Activated T-cell treated with anti-CD3 and anti-CD28 coated beads, Interleukin-2, amount 50 U/mL, for 72 hours (primary cell): ENCODE measurements around the gene ZNF81. TPM values are rescaled to one million over a fixed set of nuclear protein-coding genes. Genes with fewer than 3 reads are reported as not detected.
"Not testable (repeated sequence)": the region's sequence is repeated elsewhere in the genome, so short reads cannot be mapped to it uniquely, and the experiment has no call there.

Experiments used
- ATAC-seq, 2 donors: fragments of 150-1000 bp; cut with Tn5 transposase; replicated peaks in 1 of 2; 2 replicates each; pipeline ENCODE4 v1.10.0; 2021; ENCODE audit warnings: moderate library complexity in 2 of 2, mild to moderate bottlenecking in 1 of 2
- DNase-seq, 2 donors: peaks; one replicate each; pipeline ENCODE4 v3.0.0; 2021 to 2022; ENCODE audit warnings: mixed read lengths in 1 of 2
- H3K27ac Mint-ChIP-seq: one replicate; pipeline ENCODE4 v1.8.0; 2022; ENCODE audit warnings: mild to moderate bottlenecking, moderate library complexity, mixed read lengths
- H3K27me3 Mint-ChIP-seq: one replicate; pipeline ENCODE4 v1.8.0; 2022; ENCODE audit warnings: low read depth, mixed read lengths
- H3K36me3 Mint-ChIP-seq, 2 donors: one replicate each; pipeline ENCODE4 v1.8.0; 2022; ENCODE audit warnings: mixed read lengths in 2 of 2, mild to moderate bottlenecking in 1 of 2; ENCODE audit not compliant: insufficient read depth in 2 of 2
- H3K4me1 Mint-ChIP-seq: one replicate; pipeline ENCODE4 v1.8.0; 2022; ENCODE audit warnings: low read depth, mixed read lengths
- H3K4me3 Mint-ChIP-seq, 2 donors: one replicate each; pipeline ENCODE4 v1.8.0; 2022; ENCODE audit warnings: mild to moderate bottlenecking in 2 of 2, mixed read lengths in 2 of 2, moderate library complexity in 2 of 2
- H3K9me3 Mint-ChIP-seq, 2 donors: one replicate each; pipeline ENCODE4 v1.8.0; 2022; ENCODE audit warnings: mixed read lengths in 2 of 2
- total RNA-seq, 2 donors: library from RNA; stranded (reverse); gene quantifications; one replicate each; pipeline ENCODE4 v1.2.3, GENCODE V29; 2022

The ZNF81 gene
- total RNA-seq, 2 donors from 2014 or later = 9.3 to 10.3 TPM

GRCh38 chrX:47814851-47815250 is 21.9 kb upstream of the ZNF81 start:
- no peak overlapping the region for H3K4me3 Mint-ChIP-seq
- H3K27me3 Mint-ChIP-seq = peaks cover 28% of the 10 kb centered on the region
- no peak overlapping the region for H3K27ac Mint-ChIP-seq
- DNase-seq = no peak
- peaks cover 6% of the 10 kb centered on the region for H3K4me1 Mint-ChIP-seq
- H3K36me3 Mint-ChIP-seq = peaks cover 0 to 4% of the 10 kb centered on the region in 2 donors
- no peak for ATAC-seq
- H3K9me3 Mint-ChIP-seq = peaks cover 0 to 5% of the 10 kb centered on the region in 2 donors

- ATAC-seq = no peak
Observed at GRCh38 chrX:47815901-47816845, 20.5 kb upstream of the ZNF81 start.

DNA sequence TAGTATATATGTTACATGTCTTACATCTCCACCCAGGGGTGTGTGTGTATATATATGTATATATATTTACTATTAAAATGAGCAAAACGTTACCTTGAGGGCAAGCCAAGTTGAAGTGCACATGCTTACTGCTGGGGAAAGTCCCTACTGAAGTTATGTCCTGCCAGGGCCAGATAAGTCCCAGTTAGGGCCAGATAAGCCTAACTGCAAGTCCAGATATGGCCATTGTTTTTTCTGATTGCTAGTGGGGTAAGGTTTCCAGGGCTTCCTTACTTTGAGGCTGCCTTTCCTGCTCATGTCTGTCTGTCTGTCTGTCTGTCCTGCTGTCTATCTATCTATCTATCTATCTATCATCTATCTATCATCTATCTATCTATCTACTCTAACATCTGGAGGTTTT is 19.3 kb upstream of the ZNF81 start:
- Mint-ChIP-seq H3K9me3 (peaks cover 0 to 5% of the 10 kb centered on the region in 2 donors), H3K4me3 (no peak overlapping the region), H3K4me1 (peaks cover 6% of the 10 kb centered on the region)

More at GRCh38 chrX:47815901-47816845, 20.5 kb upstream of the ZNF81 start:
- peaks cover 28% of the 10 kb centered on the region for H3K27me3 Mint-ChIP-seq
- no peak overlapping the region for H3K27ac Mint-ChIP-seq
- H3K36me3 Mint-ChIP-seq = peaks cover 0 to 4% of the 10 kb centered on the region in 2 donors
- H3K4me1 Mint-ChIP-seq = peaks cover 6% of the 10 kb centered on the region
- no peak for DNase-seq
- H3K9me3 Mint-ChIP-seq = peaks cover 0 to 5% of the 10 kb centered on the region in 2 donors
- no peak overlapping the region for H3K4me3 Mint-ChIP-seq

DNA sequence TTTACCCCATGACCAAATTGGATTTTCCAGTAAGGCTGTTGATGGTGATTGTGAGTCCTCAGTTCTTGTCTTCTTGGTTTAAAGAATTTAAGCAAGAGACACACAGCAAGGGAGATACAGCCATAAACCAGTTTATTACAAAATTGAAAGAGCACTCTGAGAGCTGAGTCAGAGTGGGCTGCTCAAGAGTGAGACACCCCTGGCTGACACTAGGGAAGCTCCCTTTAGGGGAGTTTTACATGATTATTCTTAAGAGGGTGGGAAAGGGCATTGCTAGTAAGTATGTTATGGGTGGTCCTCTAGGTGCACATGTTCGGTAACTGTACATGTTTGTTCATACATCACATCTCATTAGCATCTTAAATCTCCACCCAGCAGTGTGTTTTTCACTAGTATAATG is 18.8 kb upstream of the ZNF81 start:
- Mint-ChIP-seq H3K36me3 (peaks cover 0 to 4% of the 10 kb centered on the region in 2 donors), H3K27me3 (peaks cover 23% of the 10 kb centered on the region), H3K4me1 (peaks cover 6% of the 10 kb centered on the region), H3K27ac (no peak overlapping the region), H3K4me3 (no peak overlapping the region), H3K9me3 (peaks cover 0 to 4% of the 10 kb centered on the region in 2 donors)
- peak in 1 of 2 donors; percentile 42 for ATAC-seq
- no peak for DNase-seq

More for the DNA sequence above, 19.3 kb upstream of the ZNF81 start:
- peaks cover 0 to 4% of the 10 kb centered on the region in 2 donors for H3K36me3 Mint-ChIP-seq
- ATAC-seq (no peak), DNase-seq (no peak)
- no peak overlapping the region for H3K27ac Mint-ChIP-seq
- peaks cover 28% of the 10 kb centered on the region for H3K27me3 Mint-ChIP-seq

DNA sequence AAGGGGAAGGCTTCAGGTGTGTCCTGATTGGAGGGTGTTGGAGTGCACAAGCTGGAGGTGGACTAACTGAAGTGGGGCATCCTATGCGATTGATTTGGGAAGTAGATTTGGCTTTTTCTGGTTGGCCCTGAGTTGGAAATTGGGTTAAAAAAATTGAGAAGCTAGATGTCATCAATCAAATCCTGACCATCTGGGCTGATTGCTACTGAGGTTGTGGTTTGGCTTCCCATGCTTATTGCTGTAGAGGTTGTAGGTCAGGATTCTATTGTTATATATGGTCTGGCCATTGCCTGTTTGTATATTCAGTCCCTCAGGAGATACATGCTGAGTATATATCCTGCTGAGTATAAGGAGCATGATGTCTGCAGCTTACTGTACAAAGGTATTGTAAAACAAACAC is 7.7 kb upstream of the ZNF81 start:
- Mint-ChIP-seq H3K27ac (no peak overlapping the region), H3K9me3 (no peaks in the 10 kb centered on the region), H3K4me3 (no peak overlapping the region), H3K27me3 (peaks cover 2% of the 10 kb centered on the region), H3K4me1 (no peaks in the 10 kb centered on the region), H3K36me3 (no peaks in the 10 kb centered on the region)
- ATAC-seq (no peak), DNase-seq (no peak)

GRCh38 chrX:47831788-47832187 is 4.9 kb upstream of the ZNF81 start:
- Mint-ChIP-seq H3K4me3 (no peak overlapping the region), H3K36me3 (peaks cover 0 to 1% of the 10 kb centered on the region in 2 donors), H3K9me3 (no peaks in the 10 kb centered on the region), H3K27ac (no peak overlapping the region), H3K27me3 (no peaks in the 10 kb centered on the region), H3K4me1 (peaks cover 5% of the 10 kb centered on the region)
- ATAC-seq (no peak), DNase-seq (peak; percentile 51 to 59)

- Mint-ChIP-seq H3K27me3 (peaks cover 8% of the 10 kb centered on the region), H3K4me1 (peaks cover 20% of the 10 kb centered on the region), H3K4me3 (peak overlapping the region; percentile 81 to 97), H3K36me3 (peaks cover 1 to 2% of the 10 kb centered on the region in 2 donors), H3K27ac (no peak overlapping the region), H3K9me3 (no peaks in the 10 kb centered on the region)
- no peak for DNase-seq
- no peak for ATAC-seq
Observed at GRCh38 chrX:47838361-47838760, 1.7 kb downstream of the ZNF81 start.

GRCh38 chrX:47840111-47840510 is 3.4 kb downstream of the ZNF81 start:
- ATAC-seq = no peak
- H3K27ac Mint-ChIP-seq = no peak overlapping the region
- no peak overlapping the region for H3K4me3 Mint-ChIP-seq
- no peaks in the 10 kb centered on the region for H3K9me3 Mint-ChIP-seq
- no peak for DNase-seq
- H3K36me3 Mint-ChIP-seq = peaks cover 1 to 2% of the 10 kb centered on the region in 2 donors
- H3K27me3 Mint-ChIP-seq = peaks cover 8% of the 10 kb centered on the region
- peaks cover 20% of the 10 kb centered on the region for H3K4me1 Mint-ChIP-seq

GRCh38 chrX:47843363-47843762 is 6.7 kb downstream of the ZNF81 start:
- Mint-ChIP-seq H3K4me1 (peaks cover 4% of the 10 kb centered on the region), H3K27me3 (peaks cover 8% of the 10 kb centered on the region), H3K27ac (no peak overlapping the region), H3K36me3 (peaks cover 2 to 3% of the 10 kb centered on the region in 2 donors), H3K4me3 (no peak overlapping the region), H3K9me3 (no peaks in the 10 kb centered on the region)
- ATAC-seq (no peak), DNase-seq (no peak)

- Mint-ChIP-seq H3K4me3 (no peak overlapping the region), H3K9me3 (no peaks in the 10 kb centered on the region), H3K36me3 (peaks cover 2 to 4% of the 10 kb centered on the region in 2 donors), H3K27ac (no peak overlapping the region), H3K4me1 (no peaks in the 10 kb centered on the region), H3K27me3 (peaks cover 8% of the 10 kb centered on the region)
- no peak for ATAC-seq
- DNase-seq = no peak
Observed at GRCh38 chrX:47844117-47844516, 7.4 kb downstream of the ZNF81 start.

- DNase-seq (no peak), ATAC-seq (no peak)
- Mint-ChIP-seq H3K27ac (no peak overlapping the region), H3K4me1 (no peaks in the 10 kb centered on the region), H3K27me3 (peaks cover 8% of the 10 kb centered on the region), H3K36me3 (peaks cover 2 to 4% of the 10 kb centered on the region in 2 donors), H3K9me3 (no peaks in the 10 kb centered on the region), H3K4me3 (no peak overlapping the region)
Observed at GRCh38 chrX:47846040-47846439, 9.3 kb downstream of the ZNF81 start.

DNA sequence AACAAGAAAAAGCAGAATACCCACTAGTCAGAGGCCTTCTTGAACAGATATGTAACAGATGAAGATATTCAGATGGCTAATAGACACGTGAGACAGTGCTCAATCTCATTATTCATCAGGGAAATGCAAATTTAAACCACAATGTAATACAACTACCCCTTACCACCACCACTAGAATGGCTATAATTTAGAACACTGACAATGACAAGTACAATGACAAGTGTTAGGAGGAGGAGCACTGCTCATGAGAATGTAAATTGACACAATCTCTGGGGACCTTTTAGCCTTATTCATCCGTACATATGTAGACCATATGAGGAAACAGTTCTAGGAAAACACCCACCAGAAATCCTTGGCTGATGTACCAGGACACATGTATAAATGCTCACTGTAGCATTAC is 13.1 kb downstream of the ZNF81 start:
- ATAC-seq = no peak

DNA sequence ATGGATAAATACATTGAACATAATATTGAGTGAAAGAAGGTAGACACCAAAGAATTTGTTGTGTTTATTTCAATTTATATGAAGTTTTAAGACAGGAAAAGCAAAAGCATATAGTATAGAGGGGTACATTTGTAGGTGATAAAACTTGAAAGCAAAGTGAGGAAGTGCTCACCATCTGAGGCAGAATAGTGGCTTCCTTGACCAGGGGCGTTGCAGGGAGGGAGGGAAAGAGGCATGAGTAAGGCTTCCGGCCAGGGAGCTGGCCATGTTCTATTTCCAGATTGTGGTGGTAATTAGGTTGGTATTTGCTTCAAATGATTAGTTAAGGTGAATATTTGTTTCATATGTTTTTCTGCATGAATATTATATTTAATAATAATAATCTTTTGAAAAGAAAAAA is 13.7 kb downstream of the ZNF81 start:
- not testable (repeated sequence) for DNase-seq, H3K27ac Mint-ChIP-seq, H3K9me3 Mint-ChIP-seq, H3K4me1 Mint-ChIP-seq, H3K27me3 Mint-ChIP-seq, H3K4me3 Mint-ChIP-seq, ATAC-seq, H3K36me3 Mint-ChIP-seq

More for the DNA sequence above, 13.1 kb downstream of the ZNF81 start:
- H3K27me3 Mint-ChIP-seq = no peaks in the 10 kb centered on the region
- H3K9me3 Mint-ChIP-seq = no peaks in the 10 kb centered on the region
- DNase-seq = no peak
- no peak overlapping the region for H3K4me3 Mint-ChIP-seq
- H3K36me3 Mint-ChIP-seq = peaks cover 0 to 4% of the 10 kb centered on the region in 2 donors
- H3K27ac Mint-ChIP-seq = no peak overlapping the region
- H3K4me1 Mint-ChIP-seq = no peaks in the 10 kb centered on the region
